ENCODE measurements around the gene TADA2B.

Gene TADA2B

DNA sequence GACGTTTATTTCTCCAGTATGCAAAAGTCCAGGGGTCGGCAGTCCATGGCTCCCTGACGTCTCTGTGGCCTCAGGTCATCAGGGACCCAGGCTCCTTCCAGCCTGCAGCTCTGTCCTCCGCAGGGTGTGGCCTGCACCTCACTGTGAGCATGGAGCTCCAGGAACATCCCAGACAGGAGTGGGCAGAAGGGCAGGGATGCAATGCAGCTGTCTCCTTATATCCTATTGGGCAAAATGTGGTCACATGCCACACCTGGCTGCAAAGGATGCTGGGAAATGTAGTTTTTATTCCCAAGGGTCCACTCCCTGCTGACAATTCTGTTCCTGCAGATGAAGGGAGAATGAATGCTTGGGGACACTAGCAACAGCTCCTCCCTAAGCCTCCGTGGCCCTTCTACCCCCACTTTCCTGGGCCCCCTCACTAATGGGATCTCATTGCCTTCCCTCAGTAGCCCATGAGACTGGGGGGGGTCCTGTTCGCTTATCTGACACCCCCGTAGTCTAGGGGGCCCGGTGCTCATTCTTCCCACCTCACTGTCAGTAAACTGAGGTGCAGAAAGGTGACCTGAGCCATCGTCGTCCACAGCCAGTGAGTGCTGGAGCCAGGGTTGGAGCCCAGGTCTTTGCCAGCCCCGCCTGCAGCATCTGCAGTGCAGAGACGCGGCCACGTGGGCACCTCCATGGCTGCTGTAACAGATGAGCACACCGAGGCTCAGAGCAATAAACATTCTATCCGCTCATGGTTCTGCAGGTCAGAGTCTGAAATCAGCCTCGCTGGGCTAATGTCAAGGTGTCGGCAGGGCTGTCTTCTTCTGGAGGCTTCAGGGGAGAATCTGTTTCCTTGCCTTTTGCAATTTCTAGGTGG is 30.6 kb downstream of the TADA2B start:
- 77% methylated on average over 18 of the region's 18 CpGs for WGBS
- H3K36me3 ChIP-seq (ENCODE audit: control insufficient read depth in 1 of 2, insufficient read depth in 2 of 2, low read depth in 1 of 2, low read length in 2 of 2), result no peaks in the 10 kb centered on the region

DNA sequence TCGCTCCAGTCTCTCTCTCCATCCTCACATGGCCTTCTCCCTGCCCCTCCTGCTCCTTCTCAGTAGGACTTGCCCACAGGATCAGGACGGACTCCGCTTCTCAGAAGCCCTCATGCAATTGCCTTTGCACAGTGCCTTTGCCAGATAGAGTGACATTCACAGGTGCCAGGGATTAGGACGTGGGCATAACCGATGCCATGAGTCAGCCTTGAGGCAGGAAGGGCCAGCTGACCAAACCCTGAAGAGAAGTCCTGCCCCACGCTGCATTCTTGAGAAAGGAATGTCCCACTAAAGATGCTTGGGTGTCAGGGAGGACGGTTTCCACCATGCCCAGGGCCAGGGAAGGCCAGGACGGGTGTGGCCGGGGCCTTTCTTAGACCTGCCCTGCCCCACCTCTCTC is 31.3 kb downstream of the TADA2B start:
- H3K23ac ChIP-seq (ENCODE audit: low read length in 2 of 2), result no peak overlapping the region
- no peak overlapping the region for H3K14ac ChIP-seq (ENCODE audit: low read length in 2 of 2)
- WGBS, result 77% methylated on average over 7 of the region's 9 CpGs
- no peak overlapping the region for H3K9ac ChIP-seq (ENCODE audit: low read length)
- H2BK5ac ChIP-seq (ENCODE audit: low read depth, low read length, poor library complexity, severe bottlenecking), result no peak overlapping the region
- no peak overlapping the region for H2BK15ac ChIP-seq (ENCODE audit: low read depth, poor library complexity, severe bottlenecking)
- H3K27ac ChIP-seq (ENCODE audit: low read length, poor library complexity, severe bottlenecking), result no peak overlapping the region
- no peak overlapping the region for H2BK12ac ChIP-seq (ENCODE audit: low read length in 2 of 2)
- H3K4ac ChIP-seq (ENCODE audit: low read depth in 1 of 2, low read length in 2 of 2), result no peak overlapping the region
- peaks cover 8% of the 10 kb centered on the region for H3K4me1 ChIP-seq (ENCODE audit: control insufficient read depth, insufficient read depth, low read depth, low read length)
- no peak overlapping the region for H3K4me3 ChIP-seq (ENCODE audit: insufficient read depth in 1 of 2, low read depth in 1 of 2, low read length in 2 of 2)
- no peaks in the 10 kb centered on the region for H3K36me3 ChIP-seq (ENCODE audit: control insufficient read depth in 1 of 2, insufficient read depth in 2 of 2, low read depth in 1 of 2, low read length in 2 of 2)
- no peak overlapping the region for H2AK5ac ChIP-seq (ENCODE audit: low read length, severe bottlenecking)
- H4K91ac ChIP-seq (ENCODE audit: low read length), result no peak overlapping the region
- no peak overlapping the region for H3K4me2 ChIP-seq (ENCODE audit: low read length, poor library complexity, severe bottlenecking)
- H4K8ac ChIP-seq (ENCODE audit: low read length), result no peak overlapping the region
- no peaks in the 10 kb centered on the region for H3K9me3 ChIP-seq (ENCODE audit: control insufficient read depth, low read length)
- no peak overlapping the region for H2BK120ac ChIP-seq (ENCODE audit: low read depth, low read length)
- H3K79me1 ChIP-seq (replicated peaks; ENCODE audit: low read length, poor library complexity, severe bottlenecking), result no peaks in the 10 kb centered on the region
- H2AFZ ChIP-seq (ENCODE audit: low read depth, low read length), result no peak overlapping the region
- H3K27me3 ChIP-seq (ENCODE audit: control insufficient read depth in 1 of 2, insufficient read depth in 1 of 2, low read length in 2 of 2), result peaks cover 7 to 29% of the 10 kb centered on the region in 2 experiments
- DNase-seq, result no peak
- no peak overlapping the region for H3K18ac ChIP-seq (ENCODE audit: low read depth in 1 of 2, low read length in 2 of 2)

More for the DNA sequence above, 30.6 kb downstream of the TADA2B start:
- H3K27me3 ChIP-seq (ENCODE audit: control insufficient read depth in 1 of 2, insufficient read depth in 1 of 2, low read length in 2 of 2), result peaks cover 7 to 29% of the 10 kb centered on the region in 2 experiments
- H2BK15ac ChIP-seq (ENCODE audit: low read depth, poor library complexity, severe bottlenecking), result no peak overlapping the region
- H2AFZ ChIP-seq (ENCODE audit: low read depth, low read length), result no peak overlapping the region
- no peak overlapping the region for H2BK5ac ChIP-seq (ENCODE audit: low read depth, low read length, poor library complexity, severe bottlenecking)
- H3K27ac ChIP-seq (ENCODE audit: low read length, poor library complexity, severe bottlenecking), result no peak overlapping the region
- H2BK12ac ChIP-seq (ENCODE audit: low read length in 2 of 2), result no peak overlapping the region
- H3K9me3 ChIP-seq (ENCODE audit: control insufficient read depth, low read length), result no peaks in the 10 kb centered on the region
- no peak overlapping the region for H3K23ac ChIP-seq (ENCODE audit: low read length in 2 of 2)
- no peak overlapping the region for H3K18ac ChIP-seq (ENCODE audit: low read depth in 1 of 2, low read length in 2 of 2)
- no peaks in the 10 kb centered on the region for H3K79me1 ChIP-seq (replicated peaks; ENCODE audit: low read length, poor library complexity, severe bottlenecking)
- peak; percentile 69 for DNase-seq
- H3K9ac ChIP-seq (ENCODE audit: low read length), result no peak overlapping the region
- no peak overlapping the region for H2BK120ac ChIP-seq (ENCODE audit: low read depth, low read length)
- H3K4me3 ChIP-seq (ENCODE audit: insufficient read depth in 1 of 2, low read depth in 1 of 2, low read length in 2 of 2), result no peak overlapping the region
- peaks cover 11% of the 10 kb centered on the region for H3K4me1 ChIP-seq (ENCODE audit: control insufficient read depth, insufficient read depth, low read depth, low read length)
- H2AK5ac ChIP-seq (ENCODE audit: low read length, severe bottlenecking), result no peak overlapping the region
- H3K4me2 ChIP-seq (ENCODE audit: low read length, poor library complexity, severe bottlenecking), result no peak overlapping the region
- H3K4ac ChIP-seq (ENCODE audit: low read depth in 1 of 2, low read length in 2 of 2), result no peak overlapping the region
- H4K91ac ChIP-seq (ENCODE audit: low read length), result no peak overlapping the region
- H3K14ac ChIP-seq (ENCODE audit: low read length in 2 of 2), result no peak overlapping the region
- no peak overlapping the region for H4K8ac ChIP-seq (ENCODE audit: low read length)

DNA sequence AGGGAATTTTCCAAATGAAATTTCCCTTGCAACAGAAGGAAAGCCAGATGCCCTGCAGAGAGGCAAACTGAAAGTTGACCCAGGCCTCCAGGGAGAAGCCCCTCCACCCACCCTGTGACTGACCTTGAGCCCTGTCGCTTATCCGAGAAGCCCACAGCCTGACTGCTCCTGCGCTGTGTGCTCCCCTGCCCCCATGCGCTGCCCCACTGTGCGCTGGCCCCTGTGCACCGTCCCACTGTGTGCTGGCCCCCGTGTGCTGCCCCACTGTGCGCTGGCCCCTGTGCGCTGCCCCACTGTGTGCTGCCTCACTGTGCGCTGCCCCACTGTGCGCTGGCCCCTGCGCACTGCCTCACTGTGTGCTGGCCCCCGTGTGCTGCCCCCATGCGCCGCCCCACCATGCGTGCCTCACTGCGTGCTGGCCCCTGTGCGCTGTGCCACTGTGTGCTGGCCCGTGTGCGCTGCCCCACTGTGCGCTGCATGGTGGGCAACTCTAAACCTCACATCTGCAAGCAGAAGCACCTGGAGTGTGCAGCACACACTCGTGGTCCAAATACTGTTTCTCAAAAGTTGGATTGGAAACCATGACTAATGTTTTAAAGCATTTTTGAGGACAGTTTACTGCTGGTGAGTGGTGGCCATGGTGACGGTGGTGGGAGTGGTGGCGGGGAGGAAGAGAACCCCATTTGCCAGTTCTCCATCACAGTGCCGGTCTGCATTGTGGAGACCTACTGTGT is 33.0 kb downstream of the TADA2B start:
- H2AFZ ChIP-seq (ENCODE audit: low read depth, low read length), result no peak overlapping the region
- H4K91ac ChIP-seq (ENCODE audit: low read length), result no peak overlapping the region
- no peaks in the 10 kb centered on the region for H3K36me3 ChIP-seq (ENCODE audit: control insufficient read depth in 1 of 2, insufficient read depth in 2 of 2, low read depth in 1 of 2, low read length in 2 of 2)
- WGBS, result 83% methylated on average over 25 of the region's 25 CpGs
- H3K27me3 ChIP-seq (ENCODE audit: control insufficient read depth in 1 of 2, insufficient read depth in 1 of 2, low read length in 2 of 2), result peaks cover 7 to 32% of the 10 kb centered on the region in 2 experiments
- DNase-seq, result peak; percentile 24
- no peak overlapping the region for H2BK120ac ChIP-seq (ENCODE audit: low read depth, low read length)
- H3K27ac ChIP-seq (ENCODE audit: low read length, poor library complexity, severe bottlenecking), result no peak overlapping the region
- no peak overlapping the region for H2AK5ac ChIP-seq (ENCODE audit: low read length, severe bottlenecking)
- H4K8ac ChIP-seq (ENCODE audit: low read length), result peak overlapping the region; percentile 53
- H3K14ac ChIP-seq (ENCODE audit: low read length in 2 of 2), result peak overlapping the region in 1 of 2 experiments; percentile 66
- H2BK5ac ChIP-seq (ENCODE audit: low read depth, low read length, poor library complexity, severe bottlenecking), result no peak overlapping the region
- H3K9ac ChIP-seq (ENCODE audit: low read length), result no peak overlapping the region
- peaks cover 6% of the 10 kb centered on the region for H3K4me1 ChIP-seq (ENCODE audit: control insufficient read depth, insufficient read depth, low read depth, low read length)
- H3K4me3 ChIP-seq (ENCODE audit: insufficient read depth in 1 of 2, low read depth in 1 of 2, low read length in 2 of 2), result peak overlapping the region in 1 of 2 experiments; percentile 20
- no peak overlapping the region for H2BK15ac ChIP-seq (ENCODE audit: low read depth, poor library complexity, severe bottlenecking)
- peak overlapping the region in 1 of 2 experiments; percentile 61 for H3K23ac ChIP-seq (ENCODE audit: low read length in 2 of 2)
- no peak overlapping the region for H3K4me2 ChIP-seq (ENCODE audit: low read length, poor library complexity, severe bottlenecking)
- peaks cover 4% of the 10 kb centered on the region for H3K9me3 ChIP-seq (ENCODE audit: control insufficient read depth, low read length)
- no peak overlapping the region for H3K4ac ChIP-seq (ENCODE audit: low read depth in 1 of 2, low read length in 2 of 2)
- H2BK12ac ChIP-seq (ENCODE audit: low read length in 2 of 2), result peak overlapping the region in 1 of 2 experiments; percentile 42
- no peaks in the 10 kb centered on the region for H3K79me1 ChIP-seq (replicated peaks; ENCODE audit: low read length, poor library complexity, severe bottlenecking)
- H3K18ac ChIP-seq (ENCODE audit: low read depth in 1 of 2, low read length in 2 of 2), result peak overlapping the region in 1 of 2 experiments; percentile 57

DNA sequence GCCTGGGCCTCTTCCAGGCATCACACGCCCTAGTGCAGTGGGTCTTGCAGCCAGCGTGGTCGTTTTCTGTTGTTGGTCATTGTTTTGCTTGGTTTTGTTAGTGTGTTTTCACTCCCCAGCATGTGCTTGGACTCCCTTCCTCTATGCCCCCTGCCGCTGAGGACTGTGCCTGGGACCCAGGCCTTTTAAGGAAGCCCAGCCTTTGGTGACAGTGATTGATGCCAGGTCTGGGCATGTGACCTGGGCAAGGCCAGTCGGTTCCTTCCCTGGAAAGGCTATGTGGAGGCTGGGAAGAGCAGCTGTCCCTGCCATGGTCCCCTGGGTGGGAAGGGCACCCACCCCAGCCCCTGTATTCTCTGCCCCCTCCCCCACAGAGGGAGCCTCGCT is 33.5 kb downstream of the TADA2B start:
- H3K18ac ChIP-seq (ENCODE audit: low read depth in 1 of 2, low read length in 2 of 2), result no peak overlapping the region
- no peaks in the 10 kb centered on the region for H3K79me1 ChIP-seq (replicated peaks; ENCODE audit: low read length, poor library complexity, severe bottlenecking)
- no peak overlapping the region for H2BK15ac ChIP-seq (ENCODE audit: low read depth, poor library complexity, severe bottlenecking)
- H2AFZ ChIP-seq (ENCODE audit: low read depth, low read length), result no peak overlapping the region
- H2BK5ac ChIP-seq (ENCODE audit: low read depth, low read length, poor library complexity, severe bottlenecking), result no peak overlapping the region
- H3K14ac ChIP-seq (ENCODE audit: low read length in 2 of 2), result no peak overlapping the region
- H2AK5ac ChIP-seq (ENCODE audit: low read length, severe bottlenecking), result no peak overlapping the region
- no peak overlapping the region for H3K4me3 ChIP-seq (ENCODE audit: insufficient read depth in 1 of 2, low read depth in 1 of 2, low read length in 2 of 2)
- no peak overlapping the region for H4K91ac ChIP-seq (ENCODE audit: low read length)
- peaks cover 4 to 32% of the 10 kb centered on the region in 2 experiments for H3K27me3 ChIP-seq (ENCODE audit: control insufficient read depth in 1 of 2, insufficient read depth in 1 of 2, low read length in 2 of 2)
- no peak overlapping the region for H3K27ac ChIP-seq (ENCODE audit: low read length, poor library complexity, severe bottlenecking)
- no peak overlapping the region for H3K9ac ChIP-seq (ENCODE audit: low read length)
- WGBS, result 88% methylated on average over 5 of the region's 6 CpGs
- peaks cover 6% of the 10 kb centered on the region for H3K4me1 ChIP-seq (ENCODE audit: control insufficient read depth, insufficient read depth, low read depth, low read length)
- peaks cover 4% of the 10 kb centered on the region for H3K9me3 ChIP-seq (ENCODE audit: control insufficient read depth, low read length)
- no peak overlapping the region for H3K23ac ChIP-seq (ENCODE audit: low read length in 2 of 2)
- no peak overlapping the region for H3K4me2 ChIP-seq (ENCODE audit: low read length, poor library complexity, severe bottlenecking)
- no peak overlapping the region for H4K8ac ChIP-seq (ENCODE audit: low read length)
- DNase-seq, result no peak
- H3K4ac ChIP-seq (ENCODE audit: low read depth in 1 of 2, low read length in 2 of 2), result no peak overlapping the region
- no peaks in the 10 kb centered on the region for H3K36me3 ChIP-seq (ENCODE audit: control insufficient read depth in 1 of 2, insufficient read depth in 2 of 2, low read depth in 1 of 2, low read length in 2 of 2)
- H2BK120ac ChIP-seq (ENCODE audit: low read depth, low read length), result no peak overlapping the region
- H2BK12ac ChIP-seq (ENCODE audit: low read length in 2 of 2), result no peak overlapping the region
